GM21717 (cell line): Measurements from ENCODE around the gene ADAMTS17.

Experiments
- ATAC-seq: cut with Tn5 transposase; IDR thresholded peaks from one replicate; pipeline ENCODE4 v1.9.1; 2021; ENCODE audit warnings: mild to moderate bottlenecking, moderate library complexity; ENCODE audit not compliant: unreplicated experiment

The ADAMTS17 gene

DNA sequence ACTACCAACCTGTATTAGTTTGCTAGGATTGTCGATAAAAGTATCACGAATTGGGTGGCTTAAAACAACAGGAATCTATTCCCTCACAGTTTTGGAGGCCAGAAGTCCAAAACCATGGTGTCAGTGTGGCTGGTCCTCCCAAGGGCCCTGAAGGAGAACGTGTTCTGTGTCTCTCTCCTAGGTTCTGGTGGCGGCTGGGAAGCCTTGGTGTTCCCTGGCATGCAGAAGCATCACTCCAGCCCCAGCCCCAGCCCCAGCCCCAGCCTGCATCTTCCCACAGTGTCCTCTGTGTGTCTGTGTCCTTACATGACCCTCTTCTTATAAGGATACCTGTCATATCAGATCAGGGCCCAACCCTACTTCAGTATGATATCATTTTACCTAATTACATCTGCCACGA, 336.1 kb downstream of the ADAMTS17 start:
- ATAC-seq: no peak

- ATAC-seq: no peak
Observed at GRCh38 chr15:100005013-100005412, 336.8 kb downstream of the ADAMTS17 start.

- ATAC-seq: no peak
Observed at GRCh38 chr15:100002787-100003536, 338.8 kb downstream of the ADAMTS17 start.

- ATAC-seq: no peak
Observed at GRCh38 chr15:100002086-100002620, 339.6 kb downstream of the ADAMTS17 start.

DNA sequence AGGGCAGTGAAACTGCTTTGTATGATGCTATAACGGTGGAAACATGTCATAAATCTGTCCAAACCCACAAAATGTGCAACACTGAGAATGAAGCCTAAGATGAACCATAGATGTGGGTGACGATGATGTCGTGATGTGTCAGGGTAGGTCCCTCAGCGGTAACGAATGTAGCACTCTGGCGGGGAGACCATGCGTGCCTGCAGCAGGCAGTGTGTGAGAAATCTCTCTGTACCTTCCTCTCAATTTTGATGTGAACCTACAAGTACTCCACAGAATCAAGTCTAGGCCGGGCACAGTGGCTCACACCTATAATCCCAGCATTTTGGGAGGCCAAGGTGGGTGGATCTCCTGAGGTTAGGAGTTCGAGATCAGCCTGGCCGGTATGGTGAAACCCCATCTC, 340.4 kb downstream of the ADAMTS17 start:
- no peak for ATAC-seq

GRCh38 chr15:99999282-100000070, 342.3 kb downstream of the ADAMTS17 start:
- no peak for ATAC-seq

DNA sequence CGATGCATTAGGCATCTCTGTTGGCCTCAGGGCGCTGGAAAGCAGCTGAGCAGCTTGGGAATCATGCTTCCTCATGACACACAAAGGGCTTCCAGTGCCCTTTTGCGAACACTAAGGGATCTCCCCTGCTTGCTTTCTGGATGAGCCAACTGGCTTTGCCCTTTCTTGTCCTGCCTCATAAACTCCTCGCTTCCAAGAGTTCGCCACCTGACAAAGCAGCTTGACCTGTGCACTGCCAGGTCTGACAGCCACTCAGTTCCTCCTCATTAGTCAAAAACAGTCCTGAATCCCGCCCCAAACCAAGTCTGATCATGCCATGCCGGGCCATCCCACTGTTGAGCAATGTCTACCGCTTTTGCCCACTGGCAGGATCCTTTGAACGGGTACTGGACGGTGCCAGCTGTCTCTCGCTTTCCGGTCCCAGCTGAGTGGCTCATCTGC, 343.1 kb downstream of the ADAMTS17 start:
- ATAC-seq: no peak

GRCh38 chr15:99997112-99997651, 344.6 kb downstream of the ADAMTS17 start:
- ATAC-seq: no peak

DNA sequence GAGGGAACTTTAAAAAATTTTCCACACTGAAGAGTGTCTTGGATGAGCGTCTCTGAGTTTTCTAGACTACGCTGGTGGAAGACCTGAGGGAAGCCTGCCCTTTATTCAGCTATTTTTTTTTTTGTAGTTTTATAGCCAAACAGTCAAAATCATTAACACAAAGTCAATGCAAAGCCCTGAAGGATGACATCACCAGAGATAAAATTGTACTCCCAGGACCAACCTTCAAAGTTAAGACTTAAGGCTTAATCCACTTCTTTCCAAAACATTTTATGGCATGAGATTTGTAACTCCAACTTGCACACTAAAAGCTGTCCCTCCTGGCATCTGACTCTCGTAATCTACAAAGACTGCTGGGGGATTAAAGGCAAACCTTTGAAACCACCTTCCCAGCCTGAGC, 345.1 kb downstream of the ADAMTS17 start:
- ATAC-seq: no peak

DNA sequence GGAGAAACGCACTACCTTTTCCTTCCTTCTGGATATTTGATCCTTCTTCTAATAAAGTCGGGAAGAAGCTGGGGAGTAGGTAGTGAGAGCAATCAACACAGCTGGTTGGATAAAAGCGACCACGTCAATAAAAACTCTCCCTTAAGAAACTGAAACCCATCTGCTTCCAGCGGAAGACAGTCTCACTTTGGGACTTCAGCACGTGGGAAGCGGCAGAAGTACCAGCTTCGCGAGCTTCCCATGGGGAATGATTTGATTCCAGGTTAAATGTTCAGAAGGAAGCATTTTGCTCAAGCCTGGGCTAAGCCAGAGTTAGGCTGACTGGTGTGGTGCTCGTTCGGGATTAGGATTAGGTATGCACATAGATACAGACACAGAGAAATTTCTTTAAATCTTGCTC, 346.2 kb downstream of the ADAMTS17 start:
- no peak for ATAC-seq

DNA sequence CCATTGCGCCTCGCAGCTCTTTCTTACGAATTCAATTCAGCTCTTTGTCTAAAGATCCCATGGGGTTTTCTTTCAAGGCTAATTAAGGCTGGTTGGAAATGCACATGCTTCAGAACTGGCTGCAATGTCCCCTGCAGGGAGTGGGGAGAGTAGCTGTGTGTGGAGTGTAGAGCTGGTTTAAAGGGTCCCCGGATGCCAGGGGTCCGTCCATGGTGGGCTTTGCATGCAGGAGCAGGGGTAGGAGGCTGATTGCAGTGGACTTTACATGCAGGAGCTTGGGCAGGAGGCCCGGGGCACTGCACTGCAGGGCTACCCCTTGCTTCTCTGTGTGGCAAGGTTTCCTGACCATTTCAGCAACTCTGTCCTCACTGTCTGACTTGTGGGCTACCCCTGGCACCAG, 346.9 kb downstream of the ADAMTS17 start:
- no peak for ATAC-seq

DNA sequence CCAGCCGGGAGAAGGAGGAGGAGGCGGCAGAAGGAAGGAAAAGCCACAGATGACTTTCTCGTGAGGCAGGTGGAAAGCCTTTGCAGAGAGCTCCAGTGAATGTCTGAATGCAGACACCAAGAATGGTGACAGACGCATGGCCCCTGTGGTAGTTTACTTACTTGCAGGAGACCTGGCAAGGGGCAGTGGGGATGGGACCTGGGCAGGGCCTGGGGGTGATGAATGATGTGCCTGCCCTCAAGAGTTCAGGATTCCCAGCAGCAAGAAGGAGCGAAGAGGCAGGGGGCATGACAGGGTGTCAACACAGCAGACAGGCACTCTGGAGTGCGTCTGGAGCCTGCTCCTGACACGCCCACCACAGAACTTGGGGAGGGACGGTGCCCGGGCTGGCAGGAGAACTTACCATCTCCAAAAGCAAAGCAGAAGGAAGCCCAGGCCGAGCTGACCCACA, 348.1 kb downstream of the ADAMTS17 start:
- no peak for ATAC-seq

GRCh38 chr15:99993262-99993661, 348.5 kb downstream of the ADAMTS17 start:
- ATAC-seq: no peak

DNA sequence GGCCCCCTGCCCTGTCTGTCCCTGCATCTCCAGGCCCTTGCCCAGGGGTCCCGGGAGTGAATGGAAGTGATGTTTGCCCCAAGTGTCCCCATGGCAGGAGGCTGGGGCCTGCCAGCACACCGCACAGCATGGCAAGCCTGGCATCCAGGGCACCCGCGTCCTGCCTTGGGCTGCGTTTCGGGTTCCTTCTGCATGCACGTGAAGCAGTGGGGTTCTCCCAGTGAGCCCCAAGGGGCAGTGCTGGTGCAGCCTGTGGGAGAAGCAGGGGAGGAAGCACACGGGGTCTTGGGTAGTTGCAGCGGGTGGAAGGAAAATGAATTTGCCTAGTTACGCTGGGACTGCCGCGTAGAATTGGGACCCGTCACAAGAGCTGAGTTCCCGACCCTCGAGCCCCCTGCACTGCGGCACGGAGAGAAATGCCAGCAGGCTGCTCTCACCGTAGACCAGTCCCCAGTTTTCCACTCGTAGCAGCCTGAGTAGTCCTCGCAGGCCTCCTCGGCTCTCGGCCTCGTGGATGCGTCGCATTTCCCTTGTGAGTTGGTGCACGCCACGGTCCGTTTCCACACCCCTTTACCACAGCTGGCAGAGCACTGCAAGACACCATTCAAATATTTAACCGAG, 349.1 kb downstream of the ADAMTS17 start:
- ATAC-seq: no peak

- ATAC-seq: no peak
Observed at GRCh38 chr15:99989095-99989494, 352.7 kb downstream of the ADAMTS17 start.

GRCh38 chr15:99987701-99988100, 354.1 kb downstream of the ADAMTS17 start:
- ATAC-seq: no peak

- no peak for ATAC-seq
Observed at GRCh38 chr15:99987119-99987506, 354.7 kb downstream of the ADAMTS17 start.

DNA sequence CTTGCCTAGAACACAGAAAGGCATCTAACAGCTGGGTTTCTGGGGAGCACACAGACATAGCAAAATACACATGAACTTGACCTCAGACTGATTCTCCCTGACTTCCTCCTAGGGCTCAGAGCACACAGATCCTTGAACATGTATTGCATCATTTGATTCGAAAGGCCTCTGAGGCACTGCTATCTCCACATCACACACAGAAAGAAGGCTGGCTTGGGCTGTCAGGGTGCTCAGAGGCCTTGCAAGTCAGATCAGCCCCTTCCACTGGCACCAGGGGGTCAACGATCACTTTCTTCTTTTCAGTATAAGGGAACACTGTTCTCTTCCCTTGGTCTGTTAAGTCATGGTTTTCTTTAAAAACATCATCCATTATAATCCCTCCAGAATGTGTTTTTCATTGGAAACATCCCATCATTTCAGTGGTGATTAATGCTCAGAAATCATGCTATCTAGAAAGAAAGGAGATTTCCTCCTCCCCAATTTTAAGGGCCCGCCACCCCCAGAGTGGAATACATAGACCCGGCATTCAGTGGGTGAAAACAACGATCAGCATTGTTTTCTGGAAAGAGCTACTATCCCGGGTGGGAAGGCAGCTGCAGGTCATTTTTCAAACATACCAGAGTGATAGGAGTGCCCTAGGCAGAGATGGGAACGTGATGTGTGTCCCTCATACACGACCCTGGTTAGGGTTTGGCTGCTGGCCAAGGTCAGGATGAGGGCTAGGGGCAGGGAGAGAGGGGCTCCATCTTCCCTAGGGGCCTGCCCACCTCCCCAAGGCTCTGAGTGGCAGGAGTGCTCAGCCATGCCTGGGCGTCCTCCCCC, 355.3 kb downstream of the ADAMTS17 start:
- ATAC-seq: no peak

- ATAC-seq: no peak
Observed at GRCh38 chr15:99985878-99986277, 355.9 kb downstream of the ADAMTS17 start.

DNA sequence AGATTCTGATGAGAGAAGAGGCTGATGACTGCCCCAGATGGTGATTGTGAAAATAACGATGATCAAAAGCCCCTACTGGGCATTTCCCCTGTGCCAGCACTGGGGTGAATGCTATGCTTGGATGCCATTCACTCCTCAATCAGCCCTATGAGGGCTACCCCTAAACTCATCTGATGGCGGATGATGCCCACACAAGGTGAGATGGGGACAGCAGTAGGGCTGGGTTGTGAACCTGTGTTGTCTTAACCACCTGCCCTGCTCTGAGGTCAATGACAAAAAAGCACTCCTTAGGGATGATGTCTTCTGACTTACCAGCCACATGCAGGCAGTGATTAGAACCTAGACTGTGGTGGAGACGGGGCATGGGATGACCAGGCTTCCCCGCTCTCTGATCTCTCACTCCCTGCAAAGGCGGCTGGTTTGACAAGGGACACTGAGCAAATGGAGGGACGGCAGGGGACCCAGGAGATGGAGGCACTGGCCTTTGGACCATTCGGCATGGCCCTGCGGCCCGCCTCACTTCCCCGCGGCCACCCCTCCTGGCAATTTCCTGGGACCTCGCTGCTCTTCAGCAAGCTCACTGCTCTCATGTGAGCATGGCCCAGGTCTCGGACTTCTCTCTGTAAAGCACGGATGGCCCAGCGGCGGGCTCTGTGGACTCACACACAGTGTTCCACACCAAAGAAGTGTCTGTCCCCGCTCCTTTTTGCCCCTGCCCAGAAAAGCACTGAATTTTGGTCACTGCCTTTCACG, 357.1 kb downstream of the ADAMTS17 start:
- ATAC-seq: no peak
